Stimulated activated CD4-positive, alpha-beta T cell treated with anti-CD3 and anti-CD28 coated beads, Interleukin-2, amount 100 ng/mL, for 24 hours (primary cell): ENCODE measurements around the gene LEP.

Experiments used
- DNase-seq, 2 donors: peaks; one replicate each; pipeline ENCODE4 v3.0.0-alpha.2; 2020

Gene LEP

DNA sequence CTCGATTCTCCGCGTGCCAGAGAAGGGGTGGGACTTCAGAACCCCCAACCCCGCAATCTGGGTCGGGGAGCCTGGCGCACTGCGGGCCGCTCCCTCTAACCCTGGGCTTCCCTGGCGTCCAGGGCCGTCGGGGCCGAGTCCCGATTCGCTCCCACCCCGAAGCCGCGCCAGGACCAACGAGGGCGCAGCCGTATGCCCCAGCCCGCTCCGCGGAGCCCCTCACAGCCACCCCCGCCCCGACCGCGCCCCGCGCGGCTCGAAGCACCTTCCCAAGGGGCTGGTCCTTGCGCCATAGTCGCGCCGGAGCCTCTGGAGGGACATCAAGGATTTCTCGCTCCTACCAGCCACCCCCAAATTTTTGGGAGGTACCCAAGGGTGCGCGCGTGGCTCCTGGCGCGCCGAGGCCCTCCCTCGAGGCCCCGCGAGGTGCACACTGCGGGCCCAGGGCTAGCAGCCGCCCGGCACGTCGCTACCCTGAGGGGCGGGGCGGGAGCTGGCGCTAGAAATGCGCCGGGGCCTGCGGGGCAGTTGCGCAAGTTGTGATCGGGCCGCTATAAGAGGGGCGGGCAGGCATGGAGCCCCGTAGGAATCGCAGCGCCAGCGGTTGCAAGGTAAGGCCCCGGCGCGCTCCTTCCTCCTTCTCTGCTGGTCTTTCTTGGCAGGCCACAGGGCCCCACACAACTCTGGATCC is at the start of gene LEP:
Gene LEP (plus strand): TSS at position 583 of the 691 bp plus-strand sequence. CDS start 10,741 bp downstream, outside the sequence.
- DNase-seq, result no peak

DNA sequence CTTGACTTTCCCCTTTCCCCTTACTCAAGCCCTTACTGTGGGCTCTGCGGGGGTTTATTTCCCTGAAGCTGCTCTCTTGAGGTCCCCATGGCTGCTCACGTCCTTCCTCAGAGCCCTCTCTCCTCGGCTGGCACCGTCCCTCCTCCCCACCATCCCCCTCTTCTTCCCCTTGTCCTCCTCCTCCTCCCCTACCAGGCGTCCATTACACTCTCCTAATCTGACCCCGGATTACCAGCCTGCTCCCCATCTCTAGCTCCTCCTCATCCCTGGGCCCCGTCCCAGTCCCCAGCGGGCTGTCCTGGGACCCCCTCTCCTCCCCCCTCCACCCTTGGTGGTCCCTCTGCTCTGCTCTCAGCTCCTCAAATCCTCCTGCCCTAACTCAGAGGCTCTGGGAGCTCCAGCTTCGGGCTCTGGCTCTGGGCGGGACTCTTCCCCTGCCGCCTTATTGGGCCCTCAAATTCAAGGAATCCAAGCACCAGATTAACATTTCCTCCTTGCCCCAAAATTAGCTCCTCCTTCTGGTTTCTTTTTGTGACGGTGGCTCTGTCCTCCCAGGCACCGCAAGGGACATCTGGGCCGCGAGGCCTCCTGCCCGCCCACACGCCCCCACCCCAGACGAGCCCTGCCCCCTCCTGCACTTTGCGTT is 48.5 kb upstream of the LEP start:
- DNase-seq, result no peak

DNA sequence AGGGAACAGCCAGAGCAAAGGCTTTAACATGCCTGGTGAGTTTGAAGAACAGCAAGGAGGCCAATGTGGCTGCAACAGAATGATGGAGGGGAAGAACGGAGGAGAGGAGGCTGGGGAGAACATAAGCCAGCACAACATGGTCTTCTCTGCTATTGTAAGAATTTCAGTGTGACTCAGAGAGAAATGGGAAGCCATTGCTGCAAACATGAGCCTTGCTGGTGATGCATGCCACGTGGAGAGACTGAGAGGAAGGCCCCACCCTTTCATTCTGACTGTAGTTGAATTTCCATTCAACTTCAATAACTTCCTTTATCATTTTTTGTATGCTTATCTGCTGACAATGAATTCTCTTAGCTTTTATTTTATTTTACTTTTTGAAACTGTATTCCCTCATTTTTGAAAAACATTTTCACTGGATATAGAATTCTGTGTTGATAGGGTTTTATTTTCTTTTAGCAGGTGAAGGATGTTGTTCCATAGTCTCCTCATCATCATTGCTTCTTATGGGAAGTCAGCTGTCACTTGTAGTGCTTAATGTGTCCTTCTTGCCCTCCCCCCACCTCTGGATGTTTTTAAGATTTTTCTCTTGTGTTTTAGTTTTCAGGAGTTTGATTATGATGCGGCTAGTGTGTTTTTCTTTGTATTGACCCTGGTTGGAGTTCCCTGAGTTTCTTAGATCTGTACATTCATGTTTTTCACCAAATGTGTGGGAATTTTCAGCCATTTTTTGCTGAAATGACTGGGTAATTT is 46.4 kb upstream of the LEP start:
- no peak for DNase-seq

DNA sequence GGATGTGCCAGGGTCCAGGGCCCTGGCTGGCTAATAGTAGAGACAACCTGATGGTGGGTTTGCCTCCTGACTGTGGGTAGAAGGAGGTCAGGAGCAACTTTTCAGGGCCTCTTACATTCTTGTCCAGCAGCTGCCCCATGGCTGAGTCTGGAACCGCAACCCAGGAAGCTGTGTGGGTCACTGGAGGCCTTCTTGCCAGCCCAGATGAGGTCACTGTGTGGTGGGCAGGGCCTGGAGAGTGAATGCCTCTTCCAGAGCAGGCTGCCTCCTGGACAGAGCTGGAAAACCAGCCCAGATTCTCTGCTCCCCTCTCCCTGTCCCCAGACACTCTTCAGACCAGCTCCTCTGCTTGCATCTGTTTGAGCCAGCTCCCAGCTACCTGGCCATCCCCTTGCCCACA is 43.5 kb upstream of the LEP start:
- DNase-seq, result no peak

- no peak for DNase-seq
Measured at GRCh38 chr7:128197989-128198580, 43.0 kb upstream of the LEP start.

DNA sequence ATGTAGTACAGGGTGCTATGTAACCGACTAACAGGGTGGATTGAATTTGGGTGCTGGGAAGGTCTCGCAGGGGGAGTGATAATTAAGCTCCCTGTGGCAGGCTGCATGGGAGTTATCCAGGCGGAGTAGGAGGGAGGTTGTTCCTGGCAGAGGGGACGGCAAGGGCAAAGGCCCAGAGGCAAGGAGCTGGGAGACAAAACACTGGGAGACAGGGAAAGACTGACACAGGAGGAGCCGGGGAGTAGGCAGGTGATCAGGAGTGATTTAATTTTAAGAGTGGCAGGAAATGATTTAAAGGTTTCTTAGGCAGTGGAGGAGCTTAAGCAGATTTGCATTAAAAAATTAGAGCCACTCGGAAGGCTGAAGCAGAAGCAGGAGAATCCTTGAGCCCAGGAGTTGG is 40.7 kb upstream of the LEP start:
- no peak for DNase-seq

DNA sequence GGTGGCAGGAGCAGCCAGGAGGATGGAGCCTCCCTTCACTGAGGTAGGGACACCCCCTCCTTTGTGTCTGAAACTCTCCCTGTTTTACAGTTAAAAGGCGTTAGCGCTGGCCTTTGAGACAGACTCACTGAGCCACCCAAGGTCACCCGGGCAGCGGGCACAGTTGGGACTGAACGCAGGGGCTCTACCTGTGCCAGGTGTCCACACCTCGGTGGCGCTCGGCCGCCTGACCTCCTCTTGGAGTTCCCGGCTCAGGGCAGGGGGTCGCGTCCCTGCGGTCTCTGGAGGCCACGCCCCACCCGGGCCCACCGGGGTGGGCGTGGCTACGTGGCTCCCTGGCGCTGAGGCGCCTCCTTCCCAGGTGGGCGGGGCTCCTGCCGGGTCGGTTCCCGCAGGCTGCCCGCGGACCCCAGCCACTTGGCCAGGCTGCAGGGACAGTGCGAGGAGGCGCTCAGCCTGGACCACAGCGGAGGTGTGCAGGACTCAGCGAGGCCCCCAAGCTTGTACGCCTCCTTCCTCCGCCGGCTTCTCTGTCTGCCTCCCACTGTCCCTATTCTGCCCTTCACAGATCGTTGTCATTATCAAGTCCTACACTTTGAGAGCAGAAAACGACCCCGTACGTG is 39.9 kb upstream of the LEP start:
- no peak for DNase-seq

DNA sequence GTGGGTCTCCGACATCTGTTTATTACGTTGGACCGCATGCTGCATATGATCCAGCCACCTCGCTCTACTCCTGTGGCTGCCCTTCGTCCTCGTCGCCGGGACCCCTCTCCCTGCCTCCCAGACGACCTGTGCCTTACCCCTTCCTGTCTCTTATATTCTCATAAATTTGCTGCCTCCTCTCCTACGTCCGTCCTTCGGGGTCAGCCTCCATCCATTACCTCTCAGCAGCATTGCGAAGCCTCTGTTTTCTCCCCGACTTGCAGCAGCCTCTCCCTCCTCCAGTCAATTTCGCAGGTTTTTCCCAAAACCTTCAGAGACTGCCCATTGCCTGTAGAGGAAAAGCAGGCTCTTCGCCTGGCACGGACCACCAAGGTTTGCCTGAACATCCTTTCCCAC is 39.4 kb upstream of the LEP start:
- no peak for DNase-seq

GRCh38 chr7:128202287-128202957 is 38.7 kb upstream of the LEP start:
- no peak for DNase-seq

GRCh38 chr7:128203047-128203491 is 38.0 kb upstream of the LEP start:
- DNase-seq, result no peak

DNA sequence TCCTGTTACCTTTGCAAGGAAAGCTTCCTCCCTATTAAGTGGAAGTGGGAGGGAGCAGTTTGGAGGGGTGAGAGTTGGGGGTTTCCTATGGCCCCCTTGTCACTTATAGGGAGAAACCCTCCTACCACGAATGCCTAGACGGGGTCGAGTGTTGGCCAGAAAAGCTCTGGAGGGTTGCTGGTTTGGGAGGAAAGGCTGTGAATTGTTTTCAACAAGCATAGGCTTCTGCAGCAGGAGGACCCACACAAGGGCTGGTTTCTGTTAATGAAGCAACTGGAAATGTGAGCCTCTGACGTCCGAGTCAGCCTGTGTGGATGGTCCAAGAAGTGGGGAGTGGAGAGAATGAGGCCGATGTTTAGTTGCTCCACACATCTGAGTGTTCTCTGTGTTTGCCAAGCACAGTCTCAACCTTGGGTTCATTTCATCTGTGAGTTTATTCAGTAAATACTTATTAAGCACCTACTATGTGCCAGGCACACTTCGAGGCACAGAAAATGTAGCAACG is 37.3 kb upstream of the LEP start:
- DNase-seq, result no peak

GRCh38 chr7:128204455-128204854 is 36.6 kb upstream of the LEP start:
- DNase-seq, result no peak

DNA sequence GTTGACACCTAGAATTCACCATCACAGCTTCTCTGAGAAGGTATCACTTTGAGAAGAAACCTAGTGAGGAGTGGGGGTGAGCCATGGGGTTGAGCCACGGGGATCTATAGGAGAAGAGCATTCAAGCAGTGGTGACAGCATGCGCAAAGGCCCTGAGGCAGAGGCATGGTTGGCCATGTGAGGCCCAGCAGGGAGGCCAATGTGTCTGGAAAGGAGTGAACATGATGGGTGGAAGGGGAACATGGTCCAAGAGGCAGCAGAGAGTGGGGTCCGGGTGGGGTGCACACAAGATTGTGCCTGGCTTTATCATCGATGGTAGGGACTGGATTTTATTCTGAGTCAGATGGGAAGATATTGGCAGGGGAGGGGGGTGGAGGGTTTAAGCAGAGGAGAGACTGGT is 36.0 kb upstream of the LEP start:
- no peak for DNase-seq

- DNase-seq, result no peak
Measured at GRCh38 chr7:128206017-128206746, 34.9 kb upstream of the LEP start.

- no peak for DNase-seq
Measured at GRCh38 chr7:128206747-128207500, 34.2 kb upstream of the LEP start.

GRCh38 chr7:128207609-128208008 is 33.5 kb upstream of the LEP start:
- no peak for DNase-seq

GRCh38 chr7:128209229-128210035 is 31.6 kb upstream of the LEP start:
- DNase-seq, result peak; percentile 68 to 70

- no peak for DNase-seq
Measured at GRCh38 chr7:128210036-128210347, 31.1 kb upstream of the LEP start.

GRCh38 chr7:128210590-128211570 is 30.2 kb upstream of the LEP start:
- DNase-seq, result no peak
